GM23338 (cell line): ENCODE results near the gene DCP2. TPM values are rescaled to one million over a fixed set of nuclear protein-coding genes. Genes with fewer than 3 reads are reported as not detected.

Experiments
- ATAC-seq: fragments of 200-7000 bp; cut with Tn5 transposase; 3 replicates; pipeline ENCODE4 v1.9.1; 2020
- DNase-seq: peaks from one replicate; pipeline ENCODE4 v3.0.0-alpha.2; 2015; ENCODE audit warnings: low spot score
- H2AFZ ChIP-seq: fragments of 200-600 bp; sonication (generic); 2 replicates; pipeline ENCODE4 v1.8.0; 2016; ENCODE audit warnings: antibody characterized with exemption, mild to moderate bottlenecking, moderate library complexity
- H3F3A ChIP-seq: fragments of 200-600 bp; sonication (generic); replicated peaks from 2 replicates; pipeline ENCODE4 v1.8.0; 2017; ENCODE audit warnings: antibody characterized with exemption, mixed run types, low read depth
- H3K27ac ChIP-seq: fragments of 200-600 bp; sonication (generic); 2 replicates; pipeline ENCODE4 v1.6.1; 2016; ENCODE audit warnings: low read depth
- H3K27me3 ChIP-seq: fragments of 200-600 bp; sonication (generic); 2 replicates; pipeline ENCODE4 v1.8.0; 2016; ENCODE audit warnings: mild to moderate bottlenecking, mixed run types, moderate library complexity; ENCODE audit not compliant: insufficient read depth
- H3K36me3 ChIP-seq: fragments of 200-600 bp; sonication (generic); 2 replicates; pipeline ENCODE4 v1.8.0; 2016; ENCODE audit warnings: mild to moderate bottlenecking; ENCODE audit not compliant: insufficient read depth
- H3K4me1 ChIP-seq: fragments of 200-600 bp; sonication (generic); 2 replicates; pipeline ENCODE4 v1.8.0; 2016; ENCODE audit warnings: mild to moderate bottlenecking, moderate library complexity; ENCODE audit not compliant: insufficient read depth
- H3K4me2 ChIP-seq: fragments of 200-600 bp; sonication (generic); 2 replicates; pipeline ENCODE4 v1.7.1; 2017; ENCODE audit warnings: mixed run types
- H3K4me3 ChIP-seq: fragments of 200-600 bp; sonication (generic); 2 replicates; pipeline ENCODE4 v1.6.1; 2016; ENCODE audit warnings: mixed run types
- H3K79me2 ChIP-seq: fragments of 200-600 bp; sonication (generic); replicated peaks from 2 replicates; pipeline ENCODE4 v1.8.0; 2017; ENCODE audit warnings: mild to moderate bottlenecking; ENCODE audit not compliant: insufficient read depth
- H3K9me2 ChIP-seq: fragments of 200-600 bp; sonication (generic); 2 replicates; pipeline ENCODE4 v1.8.0; 2017; ENCODE audit not compliant: insufficient read depth
- H4K20me1 ChIP-seq: fragments of 200-600 bp; sonication (generic); replicated peaks from 2 replicates; pipeline ENCODE4 v1.8.0; 2017; ENCODE audit warnings: mild to moderate bottlenecking; ENCODE audit not compliant: insufficient read depth
- H3K27ac Mint-ChIP-seq: 2 replicates; pipeline ENCODE4 v1.8.0; 2020; ENCODE audit warnings: inconsistent platforms, mild to moderate bottlenecking, moderate library complexity, mixed read lengths
- H3K27me3 Mint-ChIP-seq: 3 replicates; pipeline ENCODE4 v1.8.0; 2022; ENCODE audit warnings: low read depth, mild to moderate bottlenecking, moderate library complexity, mixed read lengths, inconsistent platforms; ENCODE audit not compliant: insufficient read depth, poor library complexity
- H3K36me3 Mint-ChIP-seq: 3 replicates; pipeline ENCODE4 v1.8.0; 2021; ENCODE audit warnings: low read depth, mild to moderate bottlenecking, inconsistent platforms, moderate library complexity, mixed read lengths
- H3K4me1 Mint-ChIP-seq: 3 replicates; pipeline ENCODE4 v1.8.0; 2020; ENCODE audit warnings: mild to moderate bottlenecking, inconsistent platforms, mixed read lengths
- H3K4me3 Mint-ChIP-seq: 3 replicates; pipeline ENCODE4 v1.8.0; 2021; ENCODE audit warnings: moderate library complexity, mild to moderate bottlenecking, inconsistent platforms, mixed read lengths
- H3K9me3 Mint-ChIP-seq: 3 replicates; pipeline ENCODE4 v1.8.0; 2020; ENCODE audit warnings: moderate library complexity, mild to moderate bottlenecking, inconsistent platforms, mixed read lengths
- CREB1 ChIP-seq: fragments of 250-450 bp; sonication (Bioruptor Pico); IDR thresholded peaks from 2 replicates; pipeline ENCODE4 v1.5.0; 2020; ENCODE audit warnings: low read depth, mild to moderate bottlenecking, moderate library complexity
- JUNB ChIP-seq: IDR thresholded peaks from one replicate; pipeline ENCODE4 v1.6.1; 2016; ENCODE audit warnings: antibody characterized with exemption; ENCODE audit not compliant: unreplicated experiment
- NANOG ChIP-seq: IDR thresholded peaks from 2 replicates; pipeline ENCODE4 v1.6.1; 2016; ENCODE audit warnings: antibody characterized with exemption, borderline replicate concordance
- STAT1 ChIP-seq: IDR thresholded peaks from one replicate; pipeline ENCODE4 v1.6.1; 2016; ENCODE audit warnings: antibody characterized with exemption; ENCODE audit not compliant: unreplicated experiment
- ZNF114 ChIP-seq: fragments of 250-450 bp; sonication (Bioruptor Pico); IDR thresholded peaks from 2 replicates; pipeline ENCODE4 v1.5.0; 2020; ENCODE audit warnings: mild to moderate bottlenecking, moderate library complexity
- ZNF331 ChIP-seq: fragments of 250-450 bp; sonication (Bioruptor Pico); IDR thresholded peaks from 2 replicates; pipeline ENCODE4 v1.5.0; 2020; ENCODE audit warnings: low read depth, mild to moderate bottlenecking, moderate library complexity
- polyA plus RNA-seq: library from polyadenylated mRNA; unstranded; fragments of >200 nt; fragmentation: Nextera tagmentation; extraction: Ambion mirVana; gene quantifications from 2 replicates; pipeline ENCODE4 v1.2.1, GENCODE V29; 2016
- total RNA-seq: library from RNA; depleted of rRNA; stranded (reverse); fragments of >200 nt; shearing (Covaris generic); gene quantifications from 2 replicates; pipeline ENCODE4 v1.2.3, GENCODE V29; 2014
- TF ChIP-seq, protein P1 (sequence below): IDR thresholded peaks from 2 replicates; pipeline ENCODE4 v1.6.1; 2016; ENCODE audit warnings: antibody characterized with exemption
- TF ChIP-seq, protein P2 (sequence below): fragments of 250-450 bp; sonication (Bioruptor Pico); IDR thresholded peaks from 2 replicates; pipeline ENCODE4 v1.5.0; 2020; ENCODE audit warnings: mild to moderate bottlenecking, moderate library complexity
- TF ChIP-seq, protein P3 (sequence below), 2 experiments: fragments of 200-600 bp in 1 of 2; sonication (generic) in 1 of 2; conservative IDR thresholded peaks; 2 replicates each; pipeline versions ENCODE4 v1.5.1 to v1.6.1; 2016 to 2017; ENCODE audit warnings: antibody characterized with exemption in 2 of 2, low read depth in 2 of 2, mild to moderate bottlenecking in 2 of 2, moderate library complexity in 1 of 2

Gene DCP2
- total and polyA plus RNA-seq, 2 experiments from 2014 or later, result 96.6 to 165 TPM

DNA sequence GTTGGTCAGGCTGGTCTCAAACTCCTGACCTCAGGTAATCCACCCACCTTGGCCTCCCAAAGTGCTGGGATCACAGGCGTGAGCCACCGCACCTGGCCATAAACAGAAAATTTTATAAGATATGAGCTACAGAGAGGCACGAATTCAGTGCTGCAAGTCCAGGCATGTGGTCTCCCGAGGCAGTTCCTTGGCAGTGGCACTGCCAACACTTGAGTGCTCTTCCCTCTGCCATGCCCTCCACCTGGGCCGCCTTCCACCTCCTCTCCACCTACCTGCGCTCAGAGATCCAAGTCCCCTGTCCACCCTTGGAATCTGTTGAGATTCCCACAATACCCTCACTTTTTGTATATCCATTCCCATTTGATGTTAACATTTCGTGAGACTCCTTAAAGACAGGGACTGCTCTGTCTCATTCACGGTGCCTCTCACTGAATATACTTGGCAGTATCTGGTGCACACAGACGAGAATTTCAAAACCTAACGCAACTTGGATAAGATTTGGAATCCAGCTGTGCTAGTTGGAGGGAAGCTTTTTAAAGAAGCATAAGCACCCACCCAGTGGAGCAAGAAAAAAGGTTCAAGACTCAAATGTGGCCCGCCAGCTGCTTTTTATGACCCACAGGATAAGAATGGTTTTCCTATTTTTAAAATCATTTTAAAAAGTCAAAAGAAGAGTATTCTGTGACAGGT, 68.3 kb downstream of the DCP2 start:
- H3K27ac Mint-ChIP-seq, result peak overlapping the region; percentile 5; the same call in 1 of the 2 replicates
- TF ChIP-seq CREB1 (CRISPR knock-in tag) (no peak), NANOG (no peak), STAT1 (no peak), JUNB (no peak), ZNF114 (CRISPR knock-in tag) (no peak), ZNF331 (CRISPR knock-in tag) (no peak)
- TF ChIP-seq, protein P1, sequence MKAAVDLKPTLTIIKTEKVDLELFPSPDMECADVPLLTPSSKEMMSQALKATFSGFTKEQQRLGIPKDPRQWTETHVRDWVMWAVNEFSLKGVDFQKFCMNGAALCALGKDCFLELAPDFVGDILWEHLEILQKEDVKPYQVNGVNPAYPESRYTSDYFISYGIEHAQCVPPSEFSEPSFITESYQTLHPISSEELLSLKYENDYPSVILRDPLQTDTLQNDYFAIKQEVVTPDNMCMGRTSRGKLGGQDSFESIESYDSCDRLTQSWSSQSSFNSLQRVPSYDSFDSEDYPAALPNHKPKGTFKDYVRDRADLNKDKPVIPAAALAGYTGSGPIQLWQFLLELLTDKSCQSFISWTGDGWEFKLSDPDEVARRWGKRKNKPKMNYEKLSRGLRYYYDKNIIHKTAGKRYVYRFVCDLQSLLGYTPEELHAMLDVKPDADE, result no peak
- ATAC-seq (no peak), DNase-seq (no peak)
- H3K27me3 Mint-ChIP-seq, result peaks cover 6% of the 10 kb centered on the region
- H3K79me2 ChIP-seq, result no peaks in the 10 kb centered on the region
- H3K4me3 ChIP-seq, result no peak overlapping the region
- no peak overlapping the region for H2AFZ ChIP-seq
- peaks cover 7% of the 10 kb centered on the region for H3K36me3 Mint-ChIP-seq
- H3F3A ChIP-seq, result no peaks in the 10 kb centered on the region
- no peak overlapping the region for H3K4me3 Mint-ChIP-seq
- H4K20me1 ChIP-seq, result no peaks in the 10 kb centered on the region
- H3K27ac ChIP-seq, result no peak overlapping the region
- no peaks in the 10 kb centered on the region for H3K4me1 ChIP-seq
- H3K27me3 ChIP-seq, result no peaks in the 10 kb centered on the region
- H3K9me2 ChIP-seq, result no peaks in the 10 kb centered on the region
- no peaks in the 10 kb centered on the region for H3K9me3 Mint-ChIP-seq
- no peaks in the 10 kb centered on the region; the same call in 2 of the 3 replicates for H3K4me1 Mint-ChIP-seq
- no peaks in the 10 kb centered on the region; the same call in 1 of the 2 replicates for H3K36me3 ChIP-seq
- H3K4me2 ChIP-seq, result no peak overlapping the region

DNA sequence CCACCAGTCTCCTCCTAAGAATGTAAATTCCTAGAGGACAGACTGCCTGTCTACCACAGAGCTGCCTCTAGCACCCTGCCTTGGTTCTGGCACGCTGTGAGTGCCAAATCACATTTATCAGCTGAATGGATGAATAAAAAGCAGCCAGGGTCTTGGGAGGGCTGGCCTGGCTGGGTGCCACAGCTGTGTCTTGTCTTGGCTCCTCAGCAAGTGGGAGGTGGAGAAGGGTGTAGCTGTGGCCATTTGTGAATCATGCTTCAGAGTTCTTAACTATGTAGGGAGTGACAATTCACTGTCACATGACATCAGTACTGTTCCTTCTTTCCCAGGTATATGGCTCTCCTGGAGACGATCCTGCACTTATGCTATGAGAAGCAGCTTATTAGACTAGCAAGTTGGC, 70.6 kb downstream of the DCP2 start:
- Histone ChIP-seq H3K4me3 (no peak overlapping the region), H2AFZ (no peak overlapping the region), H3K4me2 (no peak overlapping the region), H3K4me1 (no peaks in the 10 kb centered on the region), H3K79me2 (no peaks in the 10 kb centered on the region), H4K20me1 (no peaks in the 10 kb centered on the region), H3K27me3 (no peaks in the 10 kb centered on the region), H3K27ac (no peak overlapping the region), H3F3A (no peaks in the 10 kb centered on the region), H3K9me2 (no peaks in the 10 kb centered on the region), H3K36me3 (no peaks in the 10 kb centered on the region; the same call in 1 of the 2 replicates)
- H3K4me3 Mint-ChIP-seq, result no peak overlapping the region
- H3K4me1 Mint-ChIP-seq, result no peaks in the 10 kb centered on the region
- H3K27me3 Mint-ChIP-seq, result peaks cover 6% of the 10 kb centered on the region
- H3K27ac Mint-ChIP-seq, result peak overlapping the region; percentile 10; the same call in 1 of the 2 replicates
- DNase-seq (no peak), ATAC-seq (no peak)
- H3K9me3 Mint-ChIP-seq, result no peaks in the 10 kb centered on the region
- peaks cover 7% of the 10 kb centered on the region for H3K36me3 Mint-ChIP-seq
- TF ChIP-seq, protein P2, sequence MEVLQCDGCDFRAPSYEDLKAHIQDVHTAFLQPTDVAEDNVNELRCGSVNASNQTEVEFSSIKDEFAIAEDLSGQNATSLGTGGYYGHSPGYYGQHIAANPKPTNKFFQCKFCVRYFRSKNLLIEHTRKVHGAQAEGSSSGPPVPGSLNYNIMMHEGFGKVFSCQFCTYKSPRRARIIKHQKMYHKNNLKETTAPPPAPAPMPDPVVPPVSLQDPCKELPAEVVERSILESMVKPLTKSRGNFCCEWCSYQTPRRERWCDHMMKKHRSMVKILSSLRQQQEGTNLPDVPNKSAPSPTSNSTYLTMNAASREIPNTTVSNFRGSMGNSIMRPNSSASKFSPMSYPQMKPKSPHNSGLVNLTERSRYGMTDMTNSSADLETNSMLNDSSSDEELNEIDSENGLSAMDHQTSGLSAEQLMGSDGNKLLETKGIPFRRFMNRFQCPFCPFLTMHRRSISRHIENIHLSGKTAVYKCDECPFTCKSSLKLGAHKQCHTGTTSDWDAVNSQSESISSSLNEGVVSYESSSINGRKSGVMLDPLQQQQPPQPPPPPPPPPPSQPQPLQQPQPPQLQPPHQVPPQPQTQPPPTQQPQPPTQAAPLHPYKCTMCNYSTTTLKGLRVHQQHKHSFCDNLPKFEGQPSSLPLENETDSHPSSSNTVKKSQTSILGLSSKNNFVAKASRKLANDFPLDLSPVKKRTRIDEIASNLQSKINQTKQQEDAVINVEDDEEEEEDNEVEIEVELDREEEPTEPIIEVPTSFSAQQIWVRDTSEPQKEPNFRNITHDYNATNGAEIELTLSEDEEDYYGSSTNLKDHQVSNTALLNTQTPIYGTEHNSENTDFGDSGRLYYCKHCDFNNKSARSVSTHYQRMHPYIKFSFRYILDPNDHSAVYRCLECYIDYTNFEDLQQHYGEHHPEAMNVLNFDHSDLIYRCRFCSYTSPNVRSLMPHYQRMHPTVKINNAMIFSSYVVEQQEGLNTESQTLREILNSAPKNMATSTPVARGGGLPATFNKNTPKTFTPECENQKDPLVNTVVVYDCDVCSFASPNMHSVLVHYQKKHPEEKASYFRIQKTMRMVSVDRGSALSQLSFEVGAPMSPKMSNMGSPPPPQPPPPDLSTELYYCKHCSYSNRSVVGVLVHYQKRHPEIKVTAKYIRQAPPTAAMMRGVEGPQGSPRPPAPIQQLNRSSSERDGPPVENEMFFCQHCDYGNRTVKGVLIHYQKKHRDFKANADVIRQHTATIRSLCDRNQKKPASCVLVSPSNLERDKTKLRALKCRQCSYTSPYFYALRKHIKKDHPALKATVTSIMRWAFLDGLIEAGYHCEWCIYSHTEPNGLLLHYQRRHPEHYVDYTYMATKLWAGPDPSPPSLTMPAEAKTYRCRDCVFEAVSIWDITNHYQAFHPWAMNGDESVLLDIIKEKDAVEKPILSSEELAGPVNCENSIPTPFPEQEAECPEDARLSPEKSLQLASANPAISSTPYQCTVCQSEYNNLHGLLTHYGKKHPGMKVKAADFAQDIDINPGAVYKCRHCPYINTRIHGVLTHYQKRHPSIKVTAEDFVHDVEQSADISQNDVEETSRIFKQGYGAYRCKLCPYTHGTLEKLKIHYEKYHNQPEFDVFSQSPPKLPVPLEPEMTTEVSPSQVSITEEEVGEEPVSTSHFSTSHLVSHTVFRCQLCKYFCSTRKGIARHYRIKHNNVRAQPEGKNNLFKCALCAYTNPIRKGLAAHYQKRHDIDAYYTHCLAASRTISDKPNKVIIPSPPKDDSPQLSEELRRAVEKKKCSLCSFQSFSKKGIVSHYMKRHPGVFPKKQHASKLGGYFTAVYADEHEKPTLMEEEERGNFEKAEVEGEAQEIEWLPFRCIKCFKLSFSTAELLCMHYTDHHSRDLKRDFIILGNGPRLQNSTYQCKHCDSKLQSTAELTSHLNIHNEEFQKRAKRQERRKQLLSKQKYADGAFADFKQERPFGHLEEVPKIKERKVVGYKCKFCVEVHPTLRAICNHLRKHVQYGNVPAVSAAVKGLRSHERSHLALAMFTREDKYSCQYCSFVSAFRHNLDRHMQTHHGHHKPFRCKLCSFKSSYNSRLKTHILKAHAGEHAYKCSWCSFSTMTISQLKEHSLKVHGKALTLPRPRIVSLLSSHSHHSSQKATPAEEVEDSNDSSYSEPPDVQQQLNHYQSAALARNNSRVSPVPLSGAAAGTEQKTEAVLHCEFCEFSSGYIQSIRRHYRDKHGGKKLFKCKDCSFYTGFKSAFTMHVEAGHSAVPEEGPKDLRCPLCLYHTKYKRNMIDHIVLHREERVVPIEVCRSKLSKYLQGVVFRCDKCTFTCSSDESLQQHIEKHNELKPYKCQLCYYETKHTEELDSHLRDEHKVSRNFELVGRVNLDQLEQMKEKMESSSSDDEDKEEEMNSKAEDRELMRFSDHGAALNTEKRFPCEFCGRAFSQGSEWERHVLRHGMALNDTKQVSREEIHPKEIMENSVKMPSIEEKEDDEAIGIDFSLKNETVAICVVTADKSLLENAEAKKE (CRISPR knock-in tag), result no peak
- no peak for TF ChIP-seq STAT1
- TF ChIP-seq, protein P3, sequence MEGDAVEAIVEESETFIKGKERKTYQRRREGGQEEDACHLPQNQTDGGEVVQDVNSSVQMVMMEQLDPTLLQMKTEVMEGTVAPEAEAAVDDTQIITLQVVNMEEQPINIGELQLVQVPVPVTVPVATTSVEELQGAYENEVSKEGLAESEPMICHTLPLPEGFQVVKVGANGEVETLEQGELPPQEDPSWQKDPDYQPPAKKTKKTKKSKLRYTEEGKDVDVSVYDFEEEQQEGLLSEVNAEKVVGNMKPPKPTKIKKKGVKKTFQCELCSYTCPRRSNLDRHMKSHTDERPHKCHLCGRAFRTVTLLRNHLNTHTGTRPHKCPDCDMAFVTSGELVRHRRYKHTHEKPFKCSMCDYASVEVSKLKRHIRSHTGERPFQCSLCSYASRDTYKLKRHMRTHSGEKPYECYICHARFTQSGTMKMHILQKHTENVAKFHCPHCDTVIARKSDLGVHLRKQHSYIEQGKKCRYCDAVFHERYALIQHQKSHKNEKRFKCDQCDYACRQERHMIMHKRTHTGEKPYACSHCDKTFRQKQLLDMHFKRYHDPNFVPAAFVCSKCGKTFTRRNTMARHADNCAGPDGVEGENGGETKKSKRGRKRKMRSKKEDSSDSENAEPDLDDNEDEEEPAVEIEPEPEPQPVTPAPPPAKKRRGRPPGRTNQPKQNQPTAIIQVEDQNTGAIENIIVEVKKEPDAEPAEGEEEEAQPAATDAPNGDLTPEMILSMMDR (conservative IDR thresholded peaks at IDR 0.05; ENCODE audit: low read depth in 2 of 2), result no peak
